Germinal center (tissue), 1 donor: Measurements from ENCODE around the gene BCAS3.

ENCODE experiments used
- DNase-seq: peaks from one replicate; pipeline ENCODE4 v3.0.0; 2012; ENCODE audit warnings: mixed read lengths, low spot score

The BCAS3 gene

GRCh38 chr17:61199431-61200338 is 522.0 kb downstream of the BCAS3 start:
- DNase-seq: no peak

GRCh38 chr17:61200339-61200715 is 522.7 kb downstream of the BCAS3 start:
- DNase-seq: no peak

GRCh38 chr17:61201211-61201610 is 523.6 kb downstream of the BCAS3 start:
- DNase-seq: no peak

- DNase-seq: no peak
These were observed 524.9 kb downstream of the BCAS3 start for GRCh38 chr17:61202564-61202963.

GRCh38 chr17:61203671-61204131 is 526.0 kb downstream of the BCAS3 start:
- no peak for DNase-seq

GRCh38 chr17:61204456-61204855 is 526.8 kb downstream of the BCAS3 start:
- no peak for DNase-seq

- no peak for DNase-seq
These were observed 527.8 kb downstream of the BCAS3 start for GRCh38 chr17:61205401-61205800.

- DNase-seq: no peak
These were observed 528.3 kb downstream of the BCAS3 start for GRCh38 chr17:61205931-61206330.

- no peak for DNase-seq
These were observed 529.3 kb downstream of the BCAS3 start for GRCh38 chr17:61206922-61207321.

- DNase-seq: no peak
These were observed 530.9 kb downstream of the BCAS3 start for GRCh38 chr17:61208301-61209105.

- no peak for DNase-seq
These were observed 531.4 kb downstream of the BCAS3 start for GRCh38 chr17:61209106-61209439.

GRCh38 chr17:61209525-61209924 is 531.9 kb downstream of the BCAS3 start:
- no peak for DNase-seq

GRCh38 chr17:61211236-61211635 is 533.6 kb downstream of the BCAS3 start:
- no peak for DNase-seq

- DNase-seq: no peak
These were observed 535.0 kb downstream of the BCAS3 start for GRCh38 chr17:61212655-61213054.

- no peak for DNase-seq
These were observed 537.1 kb downstream of the BCAS3 start for GRCh38 chr17:61214753-61215152.

GRCh38 chr17:61216066-61216465 is 538.4 kb downstream of the BCAS3 start:
- no peak for DNase-seq

- no peak for DNase-seq
These were observed 540.3 kb downstream of the BCAS3 start for GRCh38 chr17:61217878-61218437.

GRCh38 chr17:61218438-61218837 is 540.8 kb downstream of the BCAS3 start:
- DNase-seq: no peak

- DNase-seq: no peak
These were observed 541.8 kb downstream of the BCAS3 start for GRCh38 chr17:61219460-61219859.

GRCh38 chr17:61221181-61221580 is 543.5 kb downstream of the BCAS3 start:
- DNase-seq: no peak

GRCh38 chr17:61221597-61222471 is 544.2 kb downstream of the BCAS3 start:
- DNase-seq: no peak

GRCh38 chr17:61223725-61224124 is 546.1 kb downstream of the BCAS3 start:
- DNase-seq: no peak
